H54 (cell line): ENCODE results near the gene DZIP1L.
A peak's percentile ranks its signal among the peaks of the same experiment; 100 is the strongest.
"Not testable (repeated sequence)": the region's sequence is repeated elsewhere in the genome, so short reads cannot be mapped to it uniquely, and the experiment has no call there.

ENCODE experiments used
- DNase-seq: peaks from one replicate; pipeline ENCODE4 v3.0.0; 2011; ENCODE audit warnings: low spot score, mixed read lengths; ENCODE audit not compliant: insufficient read length
- FAIRE-seq: peaks from 3 replicates; lab custom pipeline; 2011; peaks lifted over from hg19 to GRCh38; lab: Jason Lieb, UNC
- POLR2A ChIP-seq: IDR thresholded peaks from 2 replicates; pipeline ENCODE4 v1.6.1; 2011; ENCODE audit warnings: low read depth, mild to moderate bottlenecking, low read length

The DZIP1L gene

GRCh38 chr3:138127636-138128365, 12.4 kb upstream of the DZIP1L start:
- no peak for DNase-seq
- FAIRE-seq = no peak

GRCh38 chr3:138125548-138126221, 10.3 kb upstream of the DZIP1L start:
- no peak for FAIRE-seq
- DNase-seq = no peak
- TF ChIP-seq POLR2A = no peak

More at GRCh38 chr3:138127636-138128365, 12.4 kb upstream of the DZIP1L start:
- TF ChIP-seq POLR2A = no peak

GRCh38 chr3:138124706-138125355, 9.4 kb upstream of the DZIP1L start:
- no peak for DNase-seq
- no peak for FAIRE-seq
- TF ChIP-seq POLR2A = no peak

- no peak for FAIRE-seq
- no peak for TF ChIP-seq POLR2A
- DNase-seq = no peak
These were observed 8.8 kb upstream of the DZIP1L start for GRCh38 chr3:138124188-138124587.

GRCh38 chr3:138119423-138119766, 4.0 kb upstream of the DZIP1L start:
- TF ChIP-seq POLR2A = no peak
- DNase-seq (peak; percentile 17), FAIRE-seq (no peak)

- no peak for TF ChIP-seq POLR2A
- peak; percentile 48 for DNase-seq
- peak; percentile 66 for FAIRE-seq
These were observed 3.4 kb upstream of the DZIP1L start for GRCh38 chr3:138118612-138119422.

GRCh38 chr3:138114431-138114918, 933 bp downstream of the DZIP1L start:
- FAIRE-seq (no peak), DNase-seq (peak; percentile 15)
- no peak for TF ChIP-seq POLR2A

- TF ChIP-seq POLR2A = no peak
- DNase-seq (no peak), FAIRE-seq (no peak)
These were observed 2.1 kb downstream of the DZIP1L start for GRCh38 chr3:138113326-138113725.

- FAIRE-seq = no peak
- TF ChIP-seq POLR2A = no peak
- no peak for DNase-seq
These were observed 3.0 kb downstream of the DZIP1L start for GRCh38 chr3:138112362-138112761.

GRCh38 chr3:138105598-138105997, 9.8 kb downstream of the DZIP1L start:
- DNase-seq (no peak), FAIRE-seq (no peak)
- TF ChIP-seq POLR2A = no peak

- FAIRE-seq (no peak), DNase-seq (no peak)
- no peak for TF ChIP-seq POLR2A
These were observed 11.9 kb downstream of the DZIP1L start for GRCh38 chr3:138103466-138103865.

GRCh38 chr3:138101351-138101940, 14.0 kb downstream of the DZIP1L start:
- not testable (repeated sequence) for FAIRE-seq, DNase-seq

GRCh38 chr3:138099417-138099816, 16.0 kb downstream of the DZIP1L start:
- FAIRE-seq = no peak
- no peak for TF ChIP-seq POLR2A

More at GRCh38 chr3:138099417-138099816, 16.0 kb downstream of the DZIP1L start:
- no peak for DNase-seq
